GM19324 (cell line): Measurements from ENCODE around the gene PCGF3.
"Not testable (repeated sequence)": the region's sequence is repeated elsewhere in the genome, so short reads cannot be mapped to it uniquely, and the experiment has no call there.

ENCODE experiments used
- ATAC-seq: cut with Tn5 transposase; IDR thresholded peaks from one replicate; pipeline ENCODE4 v1.9.1; 2021; ENCODE audit warnings: mild to moderate bottlenecking, moderate library complexity; ENCODE audit not compliant: unreplicated experiment, low FRiP score

PCGF3 gene

GRCh38 chr4:720111-720860 is 14.7 kb downstream of the PCGF3 start:
- no peak for ATAC-seq

GRCh38 chr4:721261-722168 is 15.9 kb downstream of the PCGF3 start:
- no peak for ATAC-seq

GRCh38 chr4:722169-722725 is 16.6 kb downstream of the PCGF3 start:
- ATAC-seq: no peak

- no peak for ATAC-seq
Observed at GRCh38 chr4:722851-723360, 17.3 kb downstream of the PCGF3 start.

- ATAC-seq: no peak
Observed at GRCh38 chr4:723751-724530, 18.3 kb downstream of the PCGF3 start.

- ATAC-seq: no peak
Observed at GRCh38 chr4:725391-726234, 20.0 kb downstream of the PCGF3 start.

GRCh38 chr4:726235-726787 is 20.7 kb downstream of the PCGF3 start:
- ATAC-seq: no peak

GRCh38 chr4:726838-727237 is 21.2 kb downstream of the PCGF3 start:
- ATAC-seq: no peak

- no peak for ATAC-seq
Observed at GRCh38 chr4:727576-727975, 21.9 kb downstream of the PCGF3 start.

- ATAC-seq: no peak
Observed at GRCh38 chr4:729336-730315, 24.0 kb downstream of the PCGF3 start.

GRCh38 chr4:730511-730910 is 24.9 kb downstream of the PCGF3 start:
- ATAC-seq: no peak

GRCh38 chr4:730946-731904 is 25.6 kb downstream of the PCGF3 start:
- not testable (repeated sequence) for ATAC-seq

GRCh38 chr4:731954-732353 is 26.3 kb downstream of the PCGF3 start:
- not testable (repeated sequence) for ATAC-seq

GRCh38 chr4:732486-732885 is 26.9 kb downstream of the PCGF3 start:
- ATAC-seq: no peak

GRCh38 chr4:732911-733630 is 27.4 kb downstream of the PCGF3 start:
- ATAC-seq: no peak

GRCh38 chr4:733631-733980 is 28.0 kb downstream of the PCGF3 start:
- ATAC-seq: no peak
